ENCODE results near the gene SND1.

SND1 gene

DNA sequence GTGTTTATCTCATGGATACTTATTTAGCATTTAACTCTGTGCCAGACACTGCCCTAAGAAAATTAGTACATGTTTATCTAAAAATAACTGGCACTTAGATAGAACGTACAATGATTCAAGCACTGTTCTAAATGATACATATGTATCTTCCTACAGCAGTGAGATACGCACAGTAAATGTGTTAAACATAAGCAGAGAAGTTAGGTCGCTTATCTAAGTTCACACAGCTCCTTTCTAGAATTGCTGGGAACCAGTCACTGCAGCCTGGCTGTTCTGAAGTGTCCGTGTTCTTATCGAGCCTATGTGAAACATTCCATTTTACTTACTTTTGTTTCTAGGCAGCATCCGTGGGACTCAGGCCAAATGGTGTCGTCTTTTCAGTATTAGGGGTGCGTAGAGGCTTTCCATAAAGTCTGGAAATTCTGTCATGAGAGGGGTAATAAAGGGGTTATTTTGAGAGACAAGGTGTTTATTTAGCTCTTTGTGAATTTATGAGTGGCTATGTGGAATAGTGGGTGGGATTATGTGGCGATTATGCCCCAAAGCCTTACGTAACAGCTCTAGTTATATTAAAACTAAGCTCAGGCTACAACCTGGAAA is 186.9 kb downstream of the SND1 start:
- FAIRE-seq, result peak; percentile 87

DNA sequence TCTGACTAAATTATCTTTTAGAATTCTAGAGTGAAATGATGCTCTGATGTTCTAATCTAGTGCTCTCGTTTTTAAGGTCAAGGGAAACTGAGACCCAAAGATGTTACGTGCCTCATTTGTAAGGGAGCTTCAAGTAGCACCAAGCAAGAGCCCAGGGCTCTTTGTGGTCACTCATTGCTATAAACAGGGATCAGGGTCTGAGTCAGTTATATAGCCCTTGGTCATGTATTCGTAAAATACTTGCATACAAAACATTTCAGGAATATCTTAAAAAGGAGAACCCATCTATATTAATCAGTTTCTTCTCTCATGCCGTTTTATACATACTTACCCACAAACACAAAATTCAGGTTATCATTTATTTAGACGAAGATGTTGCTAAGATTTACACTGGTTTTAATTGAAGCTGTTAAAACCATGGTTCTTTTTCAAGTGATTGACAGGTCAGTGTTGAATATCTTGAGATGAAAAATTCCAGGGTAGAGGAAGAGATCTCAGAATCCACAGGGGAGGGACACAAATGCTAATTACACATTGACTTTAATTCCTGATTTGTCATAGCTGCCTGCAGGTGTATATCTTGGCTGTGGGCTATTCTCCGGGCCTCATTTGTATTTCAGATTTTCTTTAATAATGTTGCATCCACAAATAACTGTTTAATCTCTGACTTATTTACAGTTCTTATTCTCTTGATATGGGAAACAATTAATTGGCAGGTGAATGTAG is 188.4 kb downstream of the SND1 start:
- FAIRE-seq, result peak; percentile 73

DNA sequence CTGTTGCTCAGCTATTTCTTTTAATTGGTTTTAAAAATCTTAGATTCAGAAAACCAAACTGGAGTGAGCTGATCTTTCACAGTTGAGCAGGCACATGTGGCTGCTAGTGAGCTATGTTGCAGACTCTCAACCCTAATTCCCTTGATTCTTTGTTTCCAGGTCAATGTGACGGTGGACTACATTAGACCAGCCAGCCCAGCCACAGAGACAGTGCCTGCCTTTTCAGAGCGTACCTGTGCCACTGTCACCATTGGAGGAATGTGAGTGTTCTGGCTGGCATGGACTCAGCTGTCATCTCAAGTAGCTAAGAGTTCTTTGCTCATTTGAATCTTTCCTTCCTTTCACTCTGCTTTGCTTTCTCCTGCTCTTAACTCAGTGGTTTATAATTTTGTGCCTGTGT is 192.2 kb downstream of the SND1 start:
- FAIRE-seq, result no peak

DNA sequence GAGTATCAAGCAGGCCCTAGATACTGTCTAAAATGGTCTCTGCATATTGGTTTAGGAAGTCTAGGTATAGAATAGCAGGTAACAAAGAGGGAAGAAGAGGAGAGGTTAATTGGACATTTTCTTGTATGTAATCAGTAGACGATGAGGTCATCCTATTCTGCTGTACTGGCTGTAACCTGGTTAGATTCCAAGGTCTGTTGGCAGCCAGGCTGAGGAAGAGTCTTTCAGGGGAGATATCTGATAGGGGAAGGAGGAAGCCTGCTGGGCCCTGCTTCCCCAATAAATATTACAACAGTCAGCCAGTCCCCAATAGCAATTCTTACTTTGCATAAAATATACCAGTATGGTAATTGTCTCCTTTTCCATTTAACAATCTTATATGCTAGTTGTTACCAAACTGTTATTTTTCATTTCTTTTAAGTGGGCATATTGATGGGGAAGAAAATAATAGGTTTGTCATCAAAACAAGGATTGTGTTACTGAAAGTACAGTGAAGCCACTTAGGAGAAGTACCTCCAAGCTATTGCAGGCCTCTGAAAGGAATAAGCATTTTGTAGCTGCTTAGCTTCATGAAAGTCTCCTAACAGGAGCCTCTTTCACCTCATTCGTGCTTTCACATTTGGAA is 192.8 kb downstream of the SND1 start:
- peak; percentile 94 for FAIRE-seq

DNA sequence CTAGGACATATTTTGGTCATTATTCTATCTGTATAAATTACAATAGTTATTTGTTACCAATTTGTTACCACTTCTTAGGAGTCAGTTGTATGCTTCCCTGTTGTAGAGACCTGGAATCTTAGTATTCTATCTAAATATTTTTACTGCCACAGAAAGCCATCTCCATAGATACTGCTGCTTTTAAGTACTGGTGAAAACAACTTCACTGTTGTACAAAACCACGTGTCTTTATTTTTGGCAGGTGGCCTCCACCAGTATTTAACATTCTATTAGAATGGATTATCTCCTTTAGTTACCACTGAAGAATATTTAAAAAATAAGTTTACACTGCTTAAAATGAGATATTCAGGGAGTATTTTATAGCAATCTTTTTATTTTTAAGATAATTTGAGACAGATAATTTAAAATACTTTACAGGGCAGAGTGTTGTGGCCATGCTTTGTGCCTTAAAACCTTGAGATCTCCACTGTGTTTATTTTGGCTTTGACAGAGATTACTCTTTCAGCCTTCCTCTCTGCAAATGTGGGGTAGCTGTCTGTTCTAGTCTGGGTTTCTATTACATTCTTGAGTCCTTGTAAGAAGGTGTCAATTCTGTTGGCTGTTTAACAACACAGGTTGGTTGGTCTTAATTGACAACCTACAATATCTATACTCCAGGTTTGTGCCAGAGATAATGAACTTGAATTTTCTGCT is 193.7 kb downstream of the SND1 start:
- no peak for FAIRE-seq

DNA sequence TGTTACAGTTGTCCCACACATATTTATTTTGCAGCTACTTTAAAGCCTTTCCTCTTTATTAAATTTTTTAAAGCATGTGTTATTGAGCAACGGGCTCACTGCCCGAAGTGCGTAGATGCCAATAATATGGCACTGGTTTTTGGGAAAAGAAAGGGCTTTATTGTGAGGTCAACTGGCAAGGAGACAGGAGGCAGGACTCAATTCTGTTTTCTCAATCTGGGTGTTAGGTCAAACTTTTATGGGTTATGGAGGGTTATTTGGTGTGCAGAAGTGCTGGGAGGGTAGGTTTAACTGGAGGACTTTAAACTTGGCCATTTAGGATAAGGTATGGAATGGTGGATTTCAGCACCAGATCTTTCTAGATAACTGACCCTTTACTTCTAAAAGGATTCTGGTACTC is 195.6 kb downstream of the SND1 start:
- no peak for FAIRE-seq

DNA sequence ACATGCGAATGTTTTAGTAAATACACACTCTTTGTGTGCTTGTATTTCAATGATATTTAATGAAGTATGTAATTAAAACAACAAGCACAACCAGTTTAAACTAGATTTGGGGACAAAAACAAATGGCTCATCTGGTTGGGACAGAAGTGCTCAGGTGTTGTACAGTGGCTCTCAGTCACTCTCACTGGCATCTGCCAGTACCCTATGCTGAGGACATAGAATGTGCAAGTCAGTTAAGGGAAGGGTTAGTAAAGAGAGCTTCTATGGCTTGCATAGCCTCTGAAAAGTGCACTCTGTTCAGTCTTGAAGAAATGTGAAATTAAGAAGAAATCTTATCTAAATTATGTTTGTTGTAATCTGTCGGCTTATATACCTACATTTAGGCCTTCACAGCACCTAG is 196.2 kb downstream of the SND1 start:
- FAIRE-seq, result no peak

DNA sequence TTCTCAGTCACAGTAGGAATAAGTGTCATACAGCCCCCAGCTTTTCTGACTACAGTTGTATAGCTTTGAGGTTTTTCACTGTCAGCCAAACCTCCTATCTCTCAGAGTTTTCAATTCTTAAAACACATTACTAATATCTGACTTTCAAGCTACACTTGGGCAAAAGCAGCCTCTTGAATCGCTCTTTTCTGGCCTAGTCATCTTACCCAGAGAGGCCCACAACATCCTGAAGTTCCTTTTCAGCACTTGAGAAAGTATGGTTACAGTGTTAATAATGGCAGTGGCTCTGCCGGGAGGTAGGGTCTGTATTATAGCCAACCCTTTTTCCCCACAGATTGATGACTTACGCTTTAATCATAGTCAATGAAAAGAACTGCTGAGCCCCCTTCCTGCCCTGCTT is 198.2 kb downstream of the SND1 start:
- no peak for FAIRE-seq

DNA sequence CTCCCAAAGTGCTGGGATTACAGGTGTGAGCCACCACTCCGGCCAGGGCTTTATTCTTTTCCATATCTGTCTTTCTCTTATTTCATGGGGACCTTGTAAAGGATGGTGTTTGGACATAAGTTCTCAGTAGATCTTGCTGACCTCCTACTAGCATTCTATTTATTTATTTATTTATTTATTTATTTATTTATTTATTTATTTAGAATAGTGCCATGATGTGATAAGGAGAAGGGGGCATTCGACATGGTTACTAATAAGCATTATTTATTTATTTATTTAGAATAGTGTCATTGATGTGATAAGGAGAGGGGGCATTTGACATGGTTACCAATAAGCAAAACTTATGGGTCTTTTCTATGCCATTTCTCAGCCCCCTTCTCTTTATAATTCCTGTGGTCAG is 202.4 kb downstream of the SND1 start:
- FAIRE-seq, result no peak

DNA sequence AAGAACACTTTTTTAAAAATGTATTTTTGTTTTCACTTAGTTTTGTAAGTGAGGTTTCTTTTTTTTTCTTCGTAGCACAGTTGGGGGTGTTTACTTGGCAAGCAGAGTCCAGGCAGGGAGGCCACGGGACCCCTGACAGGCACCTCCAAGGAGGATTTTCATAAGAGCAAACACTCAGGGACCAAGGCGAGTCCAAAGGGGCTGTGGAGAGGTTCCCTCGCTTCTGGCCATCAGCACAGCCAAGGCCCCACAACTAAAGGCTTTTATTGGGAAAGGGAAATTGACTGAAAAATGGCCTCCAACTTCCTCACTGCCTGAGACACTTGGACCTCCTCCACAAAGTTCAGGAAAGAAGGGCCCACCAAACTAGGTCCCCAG is 205.5 kb downstream of the SND1 start:
- FAIRE-seq, result no peak

DNA sequence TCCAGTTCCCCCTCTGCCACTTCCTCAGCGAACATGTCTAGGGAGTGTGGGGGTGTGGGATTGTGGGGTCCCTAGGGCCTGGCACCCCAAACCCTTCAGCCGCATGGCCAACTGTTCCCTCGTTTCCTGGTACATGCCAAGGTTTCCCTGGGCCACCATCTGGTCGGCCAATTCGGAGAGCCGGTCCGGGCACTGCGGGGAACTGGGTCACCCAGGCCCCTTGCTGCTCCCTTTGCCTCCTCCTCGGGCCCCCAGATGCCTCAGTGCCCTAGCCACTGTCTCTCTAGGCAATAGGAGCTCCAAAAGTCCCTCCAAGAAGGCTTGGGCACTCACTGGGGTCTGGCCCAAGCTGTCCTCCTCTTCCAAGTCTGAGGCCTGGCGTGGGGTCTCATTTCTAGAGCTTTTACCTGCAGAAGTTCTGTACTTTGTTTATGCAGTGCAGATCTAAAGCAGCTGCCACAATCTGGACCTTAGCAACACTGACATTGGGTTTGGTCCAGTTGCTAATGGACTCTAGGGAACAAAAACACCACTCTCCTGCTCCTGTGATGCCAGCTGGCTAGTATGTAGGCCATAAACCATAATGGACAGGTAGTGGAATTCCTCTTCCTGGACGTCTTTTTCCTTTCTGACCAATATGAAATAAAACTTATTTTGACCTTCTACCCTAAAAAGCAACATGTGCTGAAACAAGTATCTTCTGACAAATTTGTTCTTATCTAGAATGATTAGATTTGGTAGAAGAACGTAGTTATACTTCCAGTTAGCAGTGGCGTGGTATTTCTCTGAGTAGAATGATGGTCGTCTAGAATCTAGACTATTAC is 206.3 kb downstream of the SND1 start:
- peak; percentile 68 for FAIRE-seq

DNA sequence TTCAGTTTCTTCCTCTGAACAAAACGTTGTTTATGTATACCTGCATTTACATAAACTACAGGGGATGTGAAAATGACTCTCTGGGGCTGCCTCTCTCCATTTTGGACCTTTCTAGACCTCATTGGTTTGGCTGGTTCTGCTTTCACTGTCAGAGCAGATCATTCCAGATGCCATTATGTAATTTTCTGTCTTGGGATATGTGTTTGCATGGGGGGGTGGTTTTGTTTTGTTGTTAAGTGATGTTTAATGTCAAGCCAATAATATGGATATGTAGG is 206.9 kb downstream of the SND1 start:
- no peak for FAIRE-seq

DNA sequence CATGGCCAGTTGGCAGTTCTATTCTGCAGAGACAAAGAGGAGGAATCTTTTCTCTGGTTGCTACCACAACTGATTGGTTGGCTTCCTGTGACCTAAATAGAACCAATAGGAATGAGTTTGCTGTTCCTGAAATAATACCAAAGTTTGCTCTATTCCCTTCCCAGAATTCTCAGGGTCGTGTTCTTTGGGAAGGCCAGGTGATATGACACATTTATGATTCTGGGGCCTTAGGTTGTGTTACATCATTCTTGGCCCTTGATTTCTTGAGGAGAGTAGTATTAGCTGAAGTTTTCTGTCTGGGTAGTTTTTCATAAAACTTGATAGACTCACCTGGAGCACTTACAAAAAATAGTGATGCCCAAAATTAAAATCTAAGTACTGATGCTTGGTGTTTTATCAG is 207.3 kb downstream of the SND1 start:
- FAIRE-seq, result no peak

DNA sequence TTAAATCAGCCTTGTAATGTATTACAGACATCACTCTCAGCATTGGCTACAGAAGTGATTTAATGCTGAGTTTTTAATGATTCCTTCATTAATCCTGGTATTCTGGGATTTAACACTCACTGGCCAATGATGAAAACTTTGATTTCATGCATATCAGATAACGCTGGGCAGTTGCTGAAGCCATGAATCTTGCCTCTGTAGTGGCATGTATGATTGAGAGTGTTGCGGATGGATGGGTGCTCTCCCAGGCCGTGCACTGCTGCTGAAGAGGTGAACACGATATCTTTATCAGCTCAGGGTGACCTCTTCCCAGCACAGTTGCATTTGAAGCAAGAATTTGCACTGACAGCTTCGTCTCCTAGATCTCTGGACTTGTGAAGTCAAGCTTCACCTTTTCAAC is 210.5 kb downstream of the SND1 start:
- no peak for FAIRE-seq

DNA sequence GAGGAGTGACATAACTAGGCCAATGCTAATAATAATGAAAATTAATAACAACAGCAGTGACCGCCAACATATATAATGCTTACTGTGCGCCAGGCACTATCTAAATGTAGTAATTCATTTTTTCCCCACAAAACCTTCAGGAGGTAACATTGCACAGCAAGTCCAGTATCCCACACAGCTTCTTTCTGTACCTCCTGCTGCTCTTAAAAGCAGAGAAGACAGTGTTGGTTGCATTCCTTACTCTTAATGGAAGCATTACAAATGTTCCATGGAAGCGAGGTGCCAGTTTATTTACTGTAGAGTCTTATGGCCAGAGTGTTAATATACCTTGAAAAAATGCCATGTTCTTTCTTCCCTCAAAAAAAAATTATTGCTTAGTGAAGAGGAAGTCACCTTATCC is 211.1 kb downstream of the SND1 start:
- FAIRE-seq, result no peak

DNA sequence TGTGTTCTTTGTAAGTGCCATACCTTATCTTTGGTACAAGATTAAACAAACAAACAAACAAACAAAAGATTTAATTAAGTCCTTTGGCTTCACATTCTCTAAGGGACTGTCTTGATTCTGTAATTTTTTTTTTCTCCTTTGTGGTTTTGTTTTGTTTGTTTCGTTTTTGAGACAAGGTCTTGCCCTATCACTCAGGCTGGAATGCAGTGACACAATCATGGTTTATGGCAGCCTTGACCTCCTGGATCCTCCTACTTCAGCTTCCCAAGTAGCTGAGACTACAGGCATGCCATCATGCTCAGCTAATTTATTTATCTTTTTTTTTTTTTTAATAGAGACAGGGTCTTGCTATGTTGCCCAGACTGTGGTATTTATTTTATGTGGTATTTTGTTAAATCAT is 213.5 kb downstream of the SND1 start:
- FAIRE-seq, result no peak

DNA sequence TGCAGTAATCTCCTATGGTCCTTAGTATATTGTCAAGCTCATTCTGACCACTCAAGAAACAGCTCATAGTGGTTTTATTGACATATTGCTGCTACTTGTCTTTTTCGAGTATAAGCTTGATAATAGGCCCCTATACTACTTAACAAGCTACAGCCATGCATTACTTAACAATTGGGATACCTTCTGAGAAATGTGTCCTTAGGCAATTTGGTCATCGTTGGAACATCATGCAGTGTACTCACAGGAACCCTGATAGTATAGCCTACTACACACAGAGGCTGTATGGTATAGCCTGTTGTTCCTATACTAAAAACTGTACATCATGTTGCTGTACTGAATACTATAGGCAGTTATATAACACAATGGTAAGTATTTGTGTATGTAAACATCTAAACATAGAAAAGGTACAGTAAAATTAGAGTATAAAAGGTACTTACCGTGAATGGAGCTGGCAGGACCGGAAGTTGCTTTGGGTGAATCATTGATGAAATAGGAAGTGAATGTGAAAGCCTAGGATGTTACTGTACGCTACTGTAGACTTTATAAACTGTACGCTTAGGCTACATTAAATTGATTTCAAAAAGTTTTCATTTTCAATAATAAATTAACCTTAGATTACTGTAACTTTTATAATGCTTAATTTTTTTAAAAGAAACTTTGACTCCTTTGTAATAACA is 218.4 kb downstream of the SND1 start:
- FAIRE-seq, result no peak

DNA sequence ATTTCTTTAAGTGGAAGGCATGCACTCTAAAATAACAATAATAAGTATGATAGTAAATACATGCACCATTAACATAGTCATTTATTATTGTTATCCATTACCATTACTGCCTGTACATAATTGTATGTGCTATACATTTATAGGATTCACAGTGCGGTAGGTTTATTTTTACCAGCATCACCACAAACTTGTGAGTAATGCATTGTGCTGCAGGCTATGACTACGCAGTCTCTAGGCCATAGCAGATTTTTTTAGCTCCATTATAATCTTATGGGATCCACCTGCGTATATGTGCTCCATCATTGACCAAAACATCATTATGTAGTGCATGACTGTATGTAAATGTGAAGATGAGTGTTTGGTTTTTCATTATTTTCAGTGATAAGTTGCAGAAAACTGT is 219.2 kb downstream of the SND1 start:
- no peak for FAIRE-seq

DNA sequence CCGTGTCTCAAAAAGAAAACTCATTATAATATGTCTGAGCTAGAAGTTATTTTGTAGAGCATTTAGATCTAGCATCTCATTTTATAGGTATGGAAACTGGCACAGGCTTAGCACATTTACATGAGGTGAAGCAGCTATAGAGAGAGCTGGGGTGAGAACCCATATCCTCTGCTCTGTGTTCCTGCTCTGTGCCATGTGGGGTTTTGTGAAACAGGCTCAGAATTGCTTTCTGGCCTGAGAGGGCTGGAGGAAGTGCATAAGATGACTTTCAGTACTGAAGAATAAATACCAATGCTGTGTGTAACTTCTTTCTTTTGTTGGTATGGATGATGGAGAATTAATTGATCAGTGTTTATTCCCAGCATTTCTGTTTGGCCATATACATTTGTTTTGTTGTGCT is 220.1 kb downstream of the SND1 start:
- FAIRE-seq, result no peak

DNA sequence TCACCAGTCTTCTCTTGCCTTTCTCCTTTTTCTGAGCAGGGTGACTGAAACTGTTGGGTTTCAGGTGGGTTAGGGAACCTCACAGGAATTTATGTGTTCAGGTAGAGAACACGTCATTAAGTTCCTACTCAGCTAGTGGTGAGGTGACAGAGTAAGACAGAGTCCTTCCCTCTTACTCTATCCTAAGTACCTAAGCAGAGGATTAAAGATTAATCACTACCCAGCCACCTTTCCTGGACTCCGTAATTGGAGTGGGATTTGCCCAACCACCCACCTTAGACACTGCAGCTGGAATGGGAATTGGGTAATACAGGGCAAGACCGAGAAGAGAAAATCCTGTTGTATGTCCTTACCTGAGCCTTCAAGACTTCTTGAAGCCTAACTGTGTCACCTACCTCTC is 221.2 kb downstream of the SND1 start:
- no peak for FAIRE-seq

DNA sequence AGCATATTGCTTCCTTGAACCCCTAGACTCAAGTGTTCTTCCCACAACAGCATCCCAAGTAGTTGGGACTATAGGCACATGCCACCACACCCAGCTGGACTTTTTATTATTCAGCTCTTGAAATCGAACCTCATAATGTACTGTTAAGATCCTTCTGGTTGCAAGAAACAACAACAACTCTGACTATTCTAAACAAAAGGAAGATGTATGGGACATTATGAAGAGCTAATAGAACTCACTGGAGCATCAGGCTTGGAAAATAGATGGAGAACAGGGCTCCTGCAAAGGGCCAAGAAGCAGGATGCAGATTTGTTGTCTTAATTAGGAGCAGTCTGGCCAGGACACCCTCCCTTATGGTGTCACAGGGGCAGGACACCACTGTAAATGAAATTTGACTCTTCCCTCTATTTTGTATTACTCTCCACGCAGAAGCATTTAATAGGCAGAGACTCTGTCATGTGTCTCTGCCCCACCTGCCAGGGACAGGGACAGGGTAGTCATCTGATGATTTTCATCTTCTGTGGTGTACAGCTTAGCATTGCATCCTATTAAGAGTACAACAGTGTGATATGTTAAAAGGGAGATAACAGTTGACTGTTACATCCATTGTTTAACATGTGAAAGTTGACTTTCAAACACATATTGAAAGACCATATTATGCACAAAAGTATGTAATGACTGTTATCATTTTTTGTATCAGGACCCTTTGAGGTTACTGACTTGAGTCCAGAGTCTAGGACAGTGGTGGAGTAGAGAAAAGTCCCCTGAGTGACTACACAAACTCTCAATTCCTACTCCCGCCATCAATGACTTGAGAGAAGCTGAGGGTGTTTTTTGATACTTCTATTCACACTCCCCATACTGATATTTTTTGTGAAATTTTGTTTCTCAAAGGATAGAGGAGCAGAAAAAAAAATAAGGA is 222.0 kb downstream of the SND1 start:
- FAIRE-seq, result no peak
